GM12878 (cell line): ENCODE measurements around the gene RAD51B. TPM values are rescaled to one million over a fixed set of nuclear protein-coding genes. Genes with fewer than 3 reads are reported as not detected.

Experiments
- BCLAF1 ChIP-seq: fragments of 450-650 bp; IDR thresholded peaks from 2 replicates; pipeline ENCODE4 v1.6.1; 2017; ENCODE audit warnings: antibody characterized with exemption, mild to moderate bottlenecking, moderate library complexity
- BMI1 ChIP-seq: fragments of 450-650 bp; IDR thresholded peaks from 2 replicates; pipeline ENCODE4 v1.6.1; 2016; ENCODE audit warnings: mild to moderate bottlenecking, moderate library complexity, borderline replicate concordance
- FOS ChIP-seq: IDR thresholded peaks from 3 replicates; pipeline ENCODE4 v1.6.1; 2011; ENCODE audit warnings: borderline replicate concordance; ENCODE audit not compliant: insufficient read length; ENCODE audit errors: extremely low read depth
- GABPA ChIP-seq: IDR thresholded peaks from 2 replicates; pipeline ENCODE4 v1.6.1; 2014; ENCODE audit warnings: antibody characterized with exemption, low read depth, mild to moderate bottlenecking, inconsistent platforms
- HDGF ChIP-seq: fragments of 450-650 bp; IDR thresholded peaks from 2 replicates; pipeline ENCODE4 v1.6.1; 2016; ENCODE audit warnings: antibody characterized with exemption
- IKZF2 ChIP-seq, 2 experiments: fragments of 450-650 bp; IDR thresholded peaks; 2 replicates each; pipeline ENCODE4 v1.6.1; 2017; ENCODE audit warnings: mild to moderate bottlenecking in 2 of 2, moderate library complexity in 2 of 2
- IRF3 ChIP-seq: fragments of 450-650 bp; IDR thresholded peaks from 2 replicates; pipeline ENCODE4 v1.6.1; 2014; ENCODE audit warnings: mild to moderate bottlenecking
- KDM1A ChIP-seq: fragments of 200-600 bp; sonication (generic); IDR thresholded peaks from 2 replicates; pipeline ENCODE4 v1.6.1; 2016; ENCODE audit warnings: borderline replicate concordance
- NFXL1 ChIP-seq: fragments of 450-650 bp; IDR thresholded peaks from 2 replicates; pipeline ENCODE4 v1.6.1; 2017; ENCODE audit warnings: antibody characterized with exemption, mild to moderate bottlenecking, borderline replicate concordance
- NR2C1 ChIP-seq: fragments of 450-650 bp; IDR thresholded peaks from 2 replicates; pipeline ENCODE4 v1.6.1; 2017; ENCODE audit warnings: antibody characterized with exemption, mild to moderate bottlenecking, moderate library complexity
- PML ChIP-seq: IDR thresholded peaks from 2 replicates; pipeline ENCODE4 v1.6.1; 2012; ENCODE audit warnings: low read length, inconsistent platforms
- POU2F2 ChIP-seq: IDR thresholded peaks from 3 replicates; pipeline ENCODE4 v1.6.1; 2011; ENCODE audit warnings: low read depth, mild to moderate bottlenecking, low read length, borderline replicate concordance
- RAD21 ChIP-seq: IDR thresholded peaks from 2 replicates; pipeline ENCODE4 v1.6.1; 2011; ENCODE audit warnings: mild to moderate bottlenecking, low read depth, low read length, moderate library complexity; ENCODE audit not compliant: insufficient read depth
- RBBP5 ChIP-seq: fragments of 200-600 bp; sonication (generic); conservative IDR thresholded peaks from 2 replicates; pipeline ENCODE4 v1.6.1; 2016
- SMAD5 ChIP-seq: IDR thresholded peaks from 2 replicates; pipeline ENCODE4 v1.6.1; 2016; ENCODE audit warnings: antibody characterized with exemption, low read depth
- ZBED1 ChIP-seq: IDR thresholded peaks from 2 replicates; pipeline ENCODE4 v1.6.1; 2016; ENCODE audit warnings: borderline replicate concordance
- ZNF207 ChIP-seq: fragments of 450-650 bp; IDR thresholded peaks from 2 replicates; pipeline ENCODE4 v1.6.1; 2014; ENCODE audit warnings: antibody characterized with exemption, mild to moderate bottlenecking, borderline replicate concordance
- ZNF24 ChIP-seq: fragments of 450-650 bp; IDR thresholded peaks from 2 replicates; pipeline ENCODE4 v1.6.1; 2017; ENCODE audit warnings: antibody characterized with exemption, mild to moderate bottlenecking
- polyA plus RNA-seq, 11 experiments: library from polyadenylated mRNA; depleted of rRNA in 4 of 11; unstranded in 6 of 11; stranded (reverse) in 5 of 11; fragments of >200 nt; fragmentation: Nextera tagmentation in 4 of 11; fragmentation: Illumina TruSeq in 1 of 11; extraction: Ambion mirVana in 4 of 11; extraction: Trizol in 1 of 11; gene quantifications; 1 replicate in 1 of 11; 2 replicates in 10 of 11; pipeline versions ENCODE4 v1.2.1 to v1.2.3, GENCODE V29; 2011 to 2016; ENCODE audit warnings: inconsistent platforms in 2 of 11, missing spikeins in 2 of 11, low read depth in 1 of 11
- total RNA-seq, 4 experiments: library from RNA; depleted of rRNA in 3 of 4; stranded (reverse); fragments of >200 nt in 3 of 4; fragmentation: Illumina TruSeq in 1 of 4; extraction: Trizol in 1 of 4; gene quantifications; 2 replicates each; pipeline versions ENCODE4 v1.2.1 to v1.2.3, GENCODE V29; 2013 to 2021
- TF ChIP-seq, protein P1 (sequence below): fragments of 450-650 bp; conservative IDR thresholded peaks from 2 replicates; pipeline ENCODE4 v1.6.1; 2017; ENCODE audit warnings: mild to moderate bottlenecking, moderate library complexity
- TF ChIP-seq, protein P2 (sequence below): IDR thresholded peaks from 2 replicates; pipeline ENCODE4 v1.6.1; 2012; ENCODE audit warnings: low read length, inconsistent platforms
- TF ChIP-seq, protein P3 (sequence below): IDR thresholded peaks from 2 replicates; pipeline ENCODE4 v1.6.1; 2011; ENCODE audit warnings: mild to moderate bottlenecking, low read depth, low read length, moderate library complexity; ENCODE audit not compliant: insufficient replicate concordance

RAD51B gene
- total and polyA plus RNA-seq, 10 of the 15 experiments (the other 5 are each of a cell fraction or from before 2014, with no cell fraction given), result 9.8 to 26.8 (median 21.3) TPM

DNA sequence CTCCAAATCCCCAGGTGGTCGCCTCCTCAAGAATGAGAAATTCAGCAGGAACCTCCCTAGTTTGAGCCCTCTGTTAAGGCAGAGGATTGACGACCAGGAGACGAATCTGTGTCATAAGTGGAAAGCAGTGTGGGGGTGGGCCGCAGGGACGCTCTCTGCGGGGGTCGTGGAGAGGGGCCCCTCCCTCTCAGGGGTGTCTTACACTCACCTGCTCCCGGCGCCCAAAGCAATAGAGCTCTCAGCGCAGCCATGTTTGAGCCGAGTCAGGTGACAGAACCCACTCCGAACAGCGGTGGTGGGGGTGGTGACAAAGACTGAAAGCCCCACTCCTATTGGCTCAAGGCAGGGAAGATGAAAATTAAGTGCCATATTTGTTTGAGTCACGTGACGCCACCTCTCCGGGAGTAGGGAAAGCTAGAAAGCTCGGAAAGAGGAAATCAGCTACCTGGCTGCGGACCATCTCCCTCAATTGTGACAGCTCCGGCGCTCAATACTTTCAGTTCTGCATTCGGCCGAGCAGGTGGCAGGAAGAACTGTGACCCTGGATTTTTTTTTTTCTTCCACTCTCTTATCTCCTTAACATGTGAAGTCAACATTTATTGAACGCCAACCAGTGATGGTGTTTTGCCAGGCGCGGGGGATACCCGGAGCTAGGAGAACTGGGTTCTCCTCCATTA is 3.1 kb upstream of the RAD51B start, which contains the start of gene ZFYVE26 (continued):
- TF ChIP-seq, protein P1, sequence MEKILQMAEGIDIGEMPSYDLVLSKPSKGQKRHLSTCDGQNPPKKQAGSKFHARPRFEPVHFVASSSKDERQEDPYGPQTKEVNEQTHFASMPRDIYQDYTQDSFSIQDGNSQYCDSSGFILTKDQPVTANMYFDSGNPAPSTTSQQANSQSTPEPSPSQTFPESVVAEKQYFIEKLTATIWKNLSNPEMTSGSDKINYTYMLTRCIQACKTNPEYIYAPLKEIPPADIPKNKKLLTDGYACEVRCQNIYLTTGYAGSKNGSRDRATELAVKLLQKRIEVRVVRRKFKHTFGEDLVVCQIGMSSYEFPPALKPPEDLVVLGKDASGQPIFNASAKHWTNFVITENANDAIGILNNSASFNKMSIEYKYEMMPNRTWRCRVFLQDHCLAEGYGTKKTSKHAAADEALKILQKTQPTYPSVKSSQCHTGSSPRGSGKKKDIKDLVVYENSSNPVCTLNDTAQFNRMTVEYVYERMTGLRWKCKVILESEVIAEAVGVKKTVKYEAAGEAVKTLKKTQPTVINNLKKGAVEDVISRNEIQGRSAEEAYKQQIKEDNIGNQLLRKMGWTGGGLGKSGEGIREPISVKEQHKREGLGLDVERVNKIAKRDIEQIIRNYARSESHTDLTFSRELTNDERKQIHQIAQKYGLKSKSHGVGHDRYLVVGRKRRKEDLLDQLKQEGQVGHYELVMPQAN, result peak; percentile 94
- TF ChIP-seq, protein P2, sequence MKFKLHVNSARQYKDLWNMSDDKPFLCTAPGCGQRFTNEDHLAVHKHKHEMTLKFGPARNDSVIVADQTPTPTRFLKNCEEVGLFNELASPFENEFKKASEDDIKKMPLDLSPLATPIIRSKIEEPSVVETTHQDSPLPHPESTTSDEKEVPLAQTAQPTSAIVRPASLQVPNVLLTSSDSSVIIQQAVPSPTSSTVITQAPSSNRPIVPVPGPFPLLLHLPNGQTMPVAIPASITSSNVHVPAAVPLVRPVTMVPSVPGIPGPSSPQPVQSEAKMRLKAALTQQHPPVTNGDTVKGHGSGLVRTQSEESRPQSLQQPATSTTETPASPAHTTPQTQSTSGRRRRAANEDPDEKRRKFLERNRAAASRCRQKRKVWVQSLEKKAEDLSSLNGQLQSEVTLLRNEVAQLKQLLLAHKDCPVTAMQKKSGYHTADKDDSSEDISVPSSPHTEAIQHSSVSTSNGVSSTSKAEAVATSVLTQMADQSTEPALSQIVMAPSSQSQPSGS, result peak; percentile 51; the same call in 1 of the 2 replicates
- peak; percentile 65; the same call in 1 of the 3 replicates for TF ChIP-seq POU2F2
- TF ChIP-seq IRF3, result no peak; the same call in 1 of the 2 replicates
- no peak for TF ChIP-seq ZNF24
- TF ChIP-seq RBBP5, result no peak
- TF ChIP-seq SMAD5, result no peak
- peak; percentile 99 for TF ChIP-seq IKZF2 (IDR thresholded peaks at IDR 0.05)
- peak; percentile 75 for TF ChIP-seq PML
- no peak for TF ChIP-seq KDM1A
- TF ChIP-seq ZBED1, result 0 out of 2 replicates have a peak, but pooled peaks have one; percentile 34
- peak; percentile 47 for TF ChIP-seq NR2C1
- TF ChIP-seq BCLAF1, result no peak
- no peak for TF ChIP-seq FOS
- no peak for TF ChIP-seq ZNF207
- TF ChIP-seq BMI1, result no peak
- TF ChIP-seq GABPA, result no peak; the same call in 1 of the 2 replicates
- TF ChIP-seq HDGF, result no peak
- TF ChIP-seq RAD21, result no peak
- TF ChIP-seq NFXL1, result no peak
- TF ChIP-seq, protein P3, sequence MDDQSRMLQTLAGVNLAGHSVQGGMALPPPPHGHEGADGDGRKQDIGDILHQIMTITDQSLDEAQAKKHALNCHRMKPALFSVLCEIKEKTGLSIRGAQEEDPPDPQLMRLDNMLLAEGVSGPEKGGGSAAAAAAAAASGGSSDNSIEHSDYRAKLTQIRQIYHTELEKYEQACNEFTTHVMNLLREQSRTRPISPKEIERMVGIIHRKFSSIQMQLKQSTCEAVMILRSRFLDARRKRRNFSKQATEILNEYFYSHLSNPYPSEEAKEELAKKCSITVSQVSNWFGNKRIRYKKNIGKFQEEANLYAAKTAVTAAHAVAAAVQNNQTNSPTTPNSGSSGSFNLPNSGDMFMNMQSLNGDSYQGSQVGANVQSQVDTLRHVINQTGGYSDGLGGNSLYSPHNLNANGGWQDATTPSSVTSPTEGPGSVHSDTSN, result peak; percentile 74
